ENCODE measurements around the gene KIAA0825. TPM values are rescaled to one million over a fixed set of nuclear protein-coding genes. Genes with fewer than 3 reads are reported as not detected.
"Not testable (repeated sequence)": the region's sequence is repeated elsewhere in the genome, so short reads cannot be mapped to it uniquely, and the experiment has no call there.

The KIAA0825 gene
- polyA plus RNA-seq, 6 donors from 2014 or later: 1.3 to 3.0 (median 1.9) TPM

- Mint-ChIP-seq H3K27me3 (no peaks in the 10 kb centered on the region), H3K4me3 (no peak overlapping the region), H3K9me3 (peaks cover 0 to 10% (median 2%) of the 10 kb centered on the region in 7 donors), H3K27ac (no peak overlapping the region), H3K36me3 (no peaks in the 10 kb centered on the region), H3K4me1 (no peaks in the 10 kb centered on the region)
- ATAC-seq (ENCODE audit: low read depth in 2 of 2) (no peak), DNase-seq (no peak)
Measured at GRCh38 chr5:94355811-94356210, 262.6 kb downstream of the KIAA0825 start.

GRCh38 chr5:94354837-94355485 is 263.4 kb downstream of the KIAA0825 start:
- not testable (repeated sequence) for DNase-seq; H3K27ac Mint-ChIP-seq; H3K4me1 Mint-ChIP-seq; H3K27me3 Mint-ChIP-seq; H3K36me3 Mint-ChIP-seq; H3K4me3 Mint-ChIP-seq; ATAC-seq (ENCODE audit: low read depth in 2 of 2); H3K9me3 Mint-ChIP-seq

- no peak for DNase-seq
- peak overlapping the region in 1 of 6 donors; percentile 1 for H3K27ac Mint-ChIP-seq
- H3K36me3 Mint-ChIP-seq: peaks cover 0 to 4% of the 10 kb centered on the region in 2 donors
- H3K4me3 Mint-ChIP-seq: no peak overlapping the region
- no peak for ATAC-seq (ENCODE audit: low read depth in 2 of 2)
- peaks cover 0 to 6% (median 6%) of the 10 kb centered on the region in 3 donors for H3K4me1 Mint-ChIP-seq
- H3K9me3 Mint-ChIP-seq: peaks cover 4 to 14% (median 8%) of the 10 kb centered on the region in 7 donors
- H3K27me3 Mint-ChIP-seq: no peaks in the 10 kb centered on the region
Measured at GRCh38 chr5:94353605-94354004, 264.8 kb downstream of the KIAA0825 start.

GRCh38 chr5:94347130-94347529 is 271.3 kb downstream of the KIAA0825 start:
- no peak overlapping the region for H3K4me3 Mint-ChIP-seq
- ATAC-seq (ENCODE audit: low read depth in 2 of 2) (no peak), DNase-seq (no peak)
- H3K27ac Mint-ChIP-seq: no peak overlapping the region
- peaks cover 0 to 6% (median 6%) of the 10 kb centered on the region in 3 donors for H3K4me1 Mint-ChIP-seq
- peaks cover 9 to 20% of the 10 kb centered on the region in 2 donors for H3K36me3 Mint-ChIP-seq
- peaks cover 10 to 32% (median 18%) of the 10 kb centered on the region in 7 donors for H3K9me3 Mint-ChIP-seq
- no peaks in the 10 kb centered on the region for H3K27me3 Mint-ChIP-seq

GRCh38 chr5:94345257-94345656 is 273.1 kb downstream of the KIAA0825 start:
- Mint-ChIP-seq H3K27me3 (no peaks in the 10 kb centered on the region), H3K27ac (no peak overlapping the region), H3K4me1 (peaks cover 0 to 6% (median 6%) of the 10 kb centered on the region in 3 donors), H3K36me3 (peaks cover 9 to 20% of the 10 kb centered on the region in 2 donors), H3K4me3 (no peak overlapping the region), H3K9me3 (peaks cover 8 to 32% (median 13%) of the 10 kb centered on the region in 7 donors)
- DNase-seq (no peak), ATAC-seq (ENCODE audit: low read depth in 2 of 2) (no peak)

- Mint-ChIP-seq H3K27ac (no peak overlapping the region), H3K4me1 (no peaks in the 10 kb centered on the region), H3K36me3 (peaks cover 0 to 13% of the 10 kb centered on the region in 2 donors), H3K9me3 (peaks cover 0 to 12% (median 4%) of the 10 kb centered on the region in 7 donors), H3K4me3 (no peak overlapping the region), H3K27me3 (no peaks in the 10 kb centered on the region)
- ATAC-seq (ENCODE audit: low read depth in 2 of 2): no peak
- DNase-seq: no peak
Measured at GRCh38 chr5:94337617-94338016, 280.8 kb downstream of the KIAA0825 start.

- H3K27ac Mint-ChIP-seq: no peak overlapping the region
- peaks cover 0 to 13% of the 10 kb centered on the region in 2 donors for H3K36me3 Mint-ChIP-seq
- no peaks in the 10 kb centered on the region for H3K4me1 Mint-ChIP-seq
- ATAC-seq (ENCODE audit: low read depth in 2 of 2) (no peak), DNase-seq (no peak)
- H3K4me3 Mint-ChIP-seq: no peak overlapping the region
- H3K9me3 Mint-ChIP-seq: peaks cover 0 to 22% (median 6%) of the 10 kb centered on the region in 7 donors
- no peaks in the 10 kb centered on the region for H3K27me3 Mint-ChIP-seq
Measured at GRCh38 chr5:94335936-94336335, 282.5 kb downstream of the KIAA0825 start.

- Mint-ChIP-seq H3K36me3 (peaks cover 0 to 9% of the 10 kb centered on the region in 2 donors), H3K4me1 (no peaks in the 10 kb centered on the region)
- DNase-seq: no peak
Measured at GRCh38 chr5:94329115-94329514, 289.3 kb downstream of the KIAA0825 start.

GRCh38 chr5:94326586-94326985 is 291.8 kb downstream of the KIAA0825 start:
- H3K4me1 Mint-ChIP-seq: no peaks in the 10 kb centered on the region
- DNase-seq: no peak
- peaks cover 7 to 25% (median 12%) of the 10 kb centered on the region in 7 donors for H3K9me3 Mint-ChIP-seq
- peaks cover 0 to 9% of the 10 kb centered on the region in 2 donors for H3K36me3 Mint-ChIP-seq
- no peak overlapping the region for H3K27ac Mint-ChIP-seq
- no peak for ATAC-seq (ENCODE audit: low read depth in 2 of 2)
- no peaks in the 10 kb centered on the region for H3K27me3 Mint-ChIP-seq
- no peak overlapping the region for H3K4me3 Mint-ChIP-seq

More at GRCh38 chr5:94329115-94329514, 289.3 kb downstream of the KIAA0825 start:
- ATAC-seq (ENCODE audit: low read depth in 2 of 2): no peak
- Mint-ChIP-seq H3K4me3 (no peak overlapping the region), H3K9me3 (peaks cover 9 to 29% (median 14%) of the 10 kb centered on the region in 7 donors), H3K27ac (no peak overlapping the region), H3K27me3 (no peaks in the 10 kb centered on the region)

- DNase-seq: no peak
- Mint-ChIP-seq H3K9me3 (no peaks in the 10 kb centered on the region), H3K4me1 (no peaks in the 10 kb centered on the region), H3K27me3 (no peaks in the 10 kb centered on the region), H3K4me3 (no peak overlapping the region), H3K27ac (no peak overlapping the region), H3K36me3 (no peaks in the 10 kb centered on the region)
- ATAC-seq (ENCODE audit: low read depth in 2 of 2): no peak
Measured at GRCh38 chr5:94316916-94317838, 301.2 kb downstream of the KIAA0825 start.

GRCh38 chr5:94314460-94315131 is 303.8 kb downstream of the KIAA0825 start:
- H3K9me3 Mint-ChIP-seq: no peaks in the 10 kb centered on the region
- H3K4me1 Mint-ChIP-seq: no peaks in the 10 kb centered on the region
- H3K4me3 Mint-ChIP-seq: no peak overlapping the region
- no peak for ATAC-seq (ENCODE audit: low read depth in 2 of 2)
- no peak for DNase-seq
- H3K36me3 Mint-ChIP-seq: no peaks in the 10 kb centered on the region
- no peaks in the 10 kb centered on the region for H3K27me3 Mint-ChIP-seq
- no peak overlapping the region for H3K27ac Mint-ChIP-seq

GRCh38 chr5:94313696-94314095 is 304.7 kb downstream of the KIAA0825 start:
- H3K9me3 Mint-ChIP-seq: no peaks in the 10 kb centered on the region

GRCh38 chr5:94313188-94313587 is 305.2 kb downstream of the KIAA0825 start:
- Mint-ChIP-seq H3K27ac (no peak overlapping the region), H3K27me3 (no peaks in the 10 kb centered on the region), H3K4me3 (no peak overlapping the region), H3K36me3 (no peaks in the 10 kb centered on the region), H3K9me3 (no peaks in the 10 kb centered on the region), H3K4me1 (no peaks in the 10 kb centered on the region)
- ATAC-seq (ENCODE audit: low read depth in 2 of 2) (no peak), DNase-seq (no peak)

More at GRCh38 chr5:94313696-94314095, 304.7 kb downstream of the KIAA0825 start:
- H3K27ac Mint-ChIP-seq: no peak overlapping the region
- H3K4me1 Mint-ChIP-seq: no peaks in the 10 kb centered on the region
- no peak overlapping the region for H3K4me3 Mint-ChIP-seq
- no peak for ATAC-seq (ENCODE audit: low read depth in 2 of 2)
- no peaks in the 10 kb centered on the region for H3K27me3 Mint-ChIP-seq
- no peak for DNase-seq
- H3K36me3 Mint-ChIP-seq: no peaks in the 10 kb centered on the region
